Chondrocyte (in vitro differentiated cells): Measurements from ENCODE around the gene CBLB. TPM values are rescaled to one million over a fixed set of nuclear protein-coding genes. Genes with fewer than 3 reads are reported as not detected.
A peak's percentile ranks its signal among the peaks of the same experiment; 100 is the strongest.

ENCODE experiments used
- DNase-seq: peaks from one replicate; pipeline ENCODE4 v3.0.0; 2021; ENCODE audit warnings: mixed read lengths, low spot score
- H3K27ac Mint-ChIP-seq: one replicate; pipeline ENCODE4 v1.8.0; 2021; ENCODE audit warnings: mild to moderate bottlenecking, moderate library complexity, mixed read lengths; ENCODE audit not compliant: unreplicated experiment
- H3K27me3 Mint-ChIP-seq: 2 replicates; pipeline ENCODE4 v1.8.0; 2021; ENCODE audit warnings: low read depth, mixed read lengths
- H3K36me3 Mint-ChIP-seq: 2 replicates; pipeline ENCODE4 v1.8.0; 2021; ENCODE audit warnings: low read depth, mixed read lengths
- H3K4me1 Mint-ChIP-seq: 2 replicates; pipeline ENCODE4 v1.8.0; 2021; ENCODE audit warnings: low read depth, mild to moderate bottlenecking, mixed read lengths
- H3K4me3 Mint-ChIP-seq: one replicate; pipeline ENCODE4 v1.8.0; 2021; ENCODE audit warnings: mild to moderate bottlenecking, moderate library complexity, mixed read lengths; ENCODE audit not compliant: unreplicated experiment
- H3K9me3 Mint-ChIP-seq: 2 replicates; pipeline ENCODE4 v1.8.0; 2021; ENCODE audit warnings: low read depth, mixed read lengths
- total RNA-seq: library from RNA; stranded (reverse); gene quantifications from 3 replicates; pipeline ENCODE4 v1.2.1, GENCODE V29; 2021
- TF ChIP-seq, protein P1 (sequence below): fragments of 200-600 bp; sonication (generic); IDR thresholded peaks from 2 replicates; pipeline ENCODE4 v1.5.0; 2021; ENCODE audit warnings: antibody characterized with exemption, mild to moderate bottlenecking, moderate library complexity

CBLB gene
- total RNA-seq, 1 donor from 2014 or later: 25.0 TPM

DNA sequence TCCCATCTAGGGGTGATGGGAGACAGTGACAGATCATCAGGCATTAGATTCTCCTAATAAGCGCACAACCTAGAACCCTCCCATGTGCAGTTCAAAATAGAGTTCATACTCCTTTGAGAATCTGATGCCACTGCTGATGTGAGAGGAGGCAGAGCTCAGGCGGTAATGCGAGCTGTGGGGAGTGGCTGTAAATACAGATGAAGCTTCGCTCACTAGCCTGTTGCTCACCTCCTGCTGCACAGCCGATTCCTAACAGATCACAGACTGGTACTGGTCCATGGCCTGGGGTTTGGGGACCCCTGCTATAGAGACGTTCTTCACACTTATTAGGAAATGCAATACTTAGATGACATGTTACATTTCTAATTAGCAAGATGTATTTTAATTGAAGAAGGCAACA is 154.4 kb downstream of the CBLB start:
- Mint-ChIP-seq H3K9me3 (peaks cover 5% of the 10 kb centered on the region), H3K4me1 (peaks cover 3% of the 10 kb centered on the region), H3K4me3 (no peak overlapping the region), H3K27me3 (no peaks in the 10 kb centered on the region), H3K27ac (peak overlapping the region; percentile 12), H3K36me3 (peaks cover 10% of the 10 kb centered on the region)
- no peak for DNase-seq
- TF ChIP-seq, protein P1, sequence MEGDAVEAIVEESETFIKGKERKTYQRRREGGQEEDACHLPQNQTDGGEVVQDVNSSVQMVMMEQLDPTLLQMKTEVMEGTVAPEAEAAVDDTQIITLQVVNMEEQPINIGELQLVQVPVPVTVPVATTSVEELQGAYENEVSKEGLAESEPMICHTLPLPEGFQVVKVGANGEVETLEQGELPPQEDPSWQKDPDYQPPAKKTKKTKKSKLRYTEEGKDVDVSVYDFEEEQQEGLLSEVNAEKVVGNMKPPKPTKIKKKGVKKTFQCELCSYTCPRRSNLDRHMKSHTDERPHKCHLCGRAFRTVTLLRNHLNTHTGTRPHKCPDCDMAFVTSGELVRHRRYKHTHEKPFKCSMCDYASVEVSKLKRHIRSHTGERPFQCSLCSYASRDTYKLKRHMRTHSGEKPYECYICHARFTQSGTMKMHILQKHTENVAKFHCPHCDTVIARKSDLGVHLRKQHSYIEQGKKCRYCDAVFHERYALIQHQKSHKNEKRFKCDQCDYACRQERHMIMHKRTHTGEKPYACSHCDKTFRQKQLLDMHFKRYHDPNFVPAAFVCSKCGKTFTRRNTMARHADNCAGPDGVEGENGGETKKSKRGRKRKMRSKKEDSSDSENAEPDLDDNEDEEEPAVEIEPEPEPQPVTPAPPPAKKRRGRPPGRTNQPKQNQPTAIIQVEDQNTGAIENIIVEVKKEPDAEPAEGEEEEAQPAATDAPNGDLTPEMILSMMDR: no peak

DNA sequence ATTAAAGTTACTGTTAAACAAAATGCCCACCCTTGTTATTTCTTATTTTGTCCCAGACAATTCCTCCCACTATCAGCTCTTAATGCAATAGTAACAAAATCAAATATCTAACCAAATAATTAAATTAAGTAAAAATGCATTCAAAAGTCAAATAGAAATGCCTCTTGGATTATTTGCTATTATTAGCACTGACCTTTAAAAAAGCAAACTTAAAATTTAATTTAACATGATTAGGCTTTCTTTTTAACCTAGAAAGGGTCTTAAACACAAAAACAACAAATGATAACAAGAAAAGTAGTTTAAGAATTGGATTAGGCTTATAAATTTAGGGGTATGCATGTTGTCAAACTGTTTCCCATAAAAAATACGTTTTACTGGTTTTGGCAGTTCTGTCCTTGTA is 159.8 kb downstream of the CBLB start:
- Mint-ChIP-seq H3K4me3 (no peak overlapping the region), H3K36me3 (peaks cover 9% of the 10 kb centered on the region), H3K9me3 (peaks cover 5% of the 10 kb centered on the region), H3K27me3 (no peaks in the 10 kb centered on the region), H3K27ac (no peak overlapping the region), H3K4me1 (no peaks in the 10 kb centered on the region)
- TF ChIP-seq, protein P1: no peak
- DNase-seq: no peak

- Mint-ChIP-seq H3K36me3 (peaks cover 18% of the 10 kb centered on the region), H3K4me3 (no peak overlapping the region), H3K27me3 (no peaks in the 10 kb centered on the region), H3K27ac (no peak overlapping the region), H3K9me3 (peaks cover 5% of the 10 kb centered on the region), H3K4me1 (no peaks in the 10 kb centered on the region)
- DNase-seq: no peak
- TF ChIP-seq, protein P1: no peak
These were observed 161.8 kb downstream of the CBLB start for GRCh38 chr3:105707009-105707408.

DNA sequence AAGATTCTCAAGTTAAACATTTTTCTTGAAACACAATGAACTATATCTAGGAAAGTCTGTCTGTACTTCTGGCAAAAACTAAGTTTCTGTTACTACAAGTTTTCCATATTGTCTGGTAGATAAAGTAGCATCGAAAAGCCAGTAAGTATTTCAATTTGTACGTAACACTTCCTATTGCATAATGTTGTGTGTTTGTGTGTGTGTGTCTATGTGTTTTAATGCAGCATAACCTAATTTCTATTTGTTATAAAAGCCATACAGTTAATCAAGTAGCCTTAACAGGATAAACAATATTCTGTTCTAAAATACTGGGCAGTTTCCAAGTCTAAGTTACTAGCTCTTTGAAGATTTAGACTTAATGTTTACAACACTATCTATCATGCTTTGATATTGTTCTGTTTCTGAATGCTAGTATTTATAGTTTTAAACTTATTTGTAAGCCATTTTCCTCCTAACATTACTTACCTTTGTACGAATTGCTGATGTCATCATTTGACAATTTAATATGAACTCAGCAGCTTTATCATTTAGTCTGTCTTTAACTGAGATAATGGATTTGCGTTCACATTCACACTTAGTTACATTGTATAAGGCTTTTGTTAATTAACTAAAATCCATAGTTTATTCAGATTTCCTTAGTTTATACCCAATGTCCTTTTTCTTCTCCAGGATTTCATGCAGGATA is 163.9 kb downstream of the CBLB start:
- no peak overlapping the region for H3K27ac Mint-ChIP-seq
- no peak overlapping the region for H3K4me3 Mint-ChIP-seq
- TF ChIP-seq, protein P1: no peak
- DNase-seq: no peak
- H3K9me3 Mint-ChIP-seq: peaks cover 3% of the 10 kb centered on the region
- H3K27me3 Mint-ChIP-seq: no peaks in the 10 kb centered on the region
- H3K4me1 Mint-ChIP-seq: no peaks in the 10 kb centered on the region
- peaks cover 24% of the 10 kb centered on the region for H3K36me3 Mint-ChIP-seq

GRCh38 chr3:105700575-105700974 is 168.2 kb downstream of the CBLB start:
- no peak overlapping the region for H3K27ac Mint-ChIP-seq
- TF ChIP-seq, protein P1: no peak
- no peak overlapping the region for H3K4me3 Mint-ChIP-seq
- H3K4me1 Mint-ChIP-seq: peaks cover 4% of the 10 kb centered on the region
- DNase-seq: no peak
- peaks cover 22% of the 10 kb centered on the region for H3K36me3 Mint-ChIP-seq
- no peaks in the 10 kb centered on the region for H3K27me3 Mint-ChIP-seq
- no peaks in the 10 kb centered on the region for H3K9me3 Mint-ChIP-seq
